GM18511 (cell line): Measurements from ENCODE around the gene MARVELD1.

Experiments used
- ATAC-seq: cut with Tn5 transposase; IDR thresholded peaks from one replicate; pipeline ENCODE4 v1.9.1; 2021; ENCODE audit warnings: mild to moderate bottlenecking, moderate library complexity; ENCODE audit not compliant: unreplicated experiment

MARVELD1 gene

GRCh38 chr10:97752956-97753355, 39.4 kb downstream of the MARVELD1 start:
- ATAC-seq, result no peak

- ATAC-seq, result no peak
Measured at GRCh38 chr10:97754726-97755125, 41.2 kb downstream of the MARVELD1 start.

- no peak for ATAC-seq
Measured at GRCh38 chr10:97755718-97756117, 42.2 kb downstream of the MARVELD1 start.

- no peak for ATAC-seq
Measured at GRCh38 chr10:97757471-97757870, 43.9 kb downstream of the MARVELD1 start.

- ATAC-seq, result no peak
Measured at GRCh38 chr10:97759158-97759887, 45.8 kb downstream of the MARVELD1 start.

- no peak for ATAC-seq
Measured at GRCh38 chr10:97759946-97760345, 46.4 kb downstream of the MARVELD1 start.

GRCh38 chr10:97760461-97761257, 47.1 kb downstream of the MARVELD1 start:
- no peak for ATAC-seq

GRCh38 chr10:97761331-97761865, 47.9 kb downstream of the MARVELD1 start:
- ATAC-seq, result no peak

GRCh38 chr10:97762056-97762455, 48.5 kb downstream of the MARVELD1 start:
- no peak for ATAC-seq

GRCh38 chr10:97762816-97763215, 49.3 kb downstream of the MARVELD1 start:
- ATAC-seq, result no peak

- ATAC-seq, result no peak
Measured at GRCh38 chr10:97763411-97763810, 49.9 kb downstream of the MARVELD1 start.

- ATAC-seq, result no peak
Measured at GRCh38 chr10:97763947-97764346, 50.4 kb downstream of the MARVELD1 start.

- no peak for ATAC-seq
Measured at GRCh38 chr10:97764519-97764931, 51.0 kb downstream of the MARVELD1 start.

GRCh38 chr10:97765201-97765600, 51.7 kb downstream of the MARVELD1 start:
- no peak for ATAC-seq

GRCh38 chr10:97766106-97766810, 52.7 kb downstream of the MARVELD1 start:
- no peak for ATAC-seq

- ATAC-seq, result no peak
Measured at GRCh38 chr10:97766996-97767924, 53.7 kb downstream of the MARVELD1 start.
